ENCODE data around the gene LGALS12. TPM values are rescaled to one million over a fixed set of nuclear protein-coding genes. Genes with fewer than 3 reads are reported as not detected.

The LGALS12 gene, protein sequence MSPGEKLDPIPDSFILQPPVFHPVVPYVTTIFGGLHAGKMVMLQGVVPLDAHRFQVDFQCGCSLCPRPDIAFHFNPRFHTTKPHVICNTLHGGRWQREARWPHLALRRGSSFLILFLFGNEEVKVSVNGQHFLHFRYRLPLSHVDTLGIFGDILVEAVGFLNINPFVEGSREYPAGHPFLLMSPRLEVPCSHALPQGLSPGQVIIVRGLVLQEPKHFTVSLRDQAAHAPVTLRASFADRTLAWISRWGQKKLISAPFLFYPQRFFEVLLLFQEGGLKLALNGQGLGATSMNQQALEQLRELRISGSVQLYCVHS
- total RNA-seq, result not detected
- 1.0 TPM for polyA plus RNA-seq (2013, experiment 1 of 2)
- 0.57 TPM for polyA plus RNA-seq (2013, experiment 2 of 2)
- 0 to 7.8 (median 0.08) reads per million in 172 experiments for total RNA-seq

DNA sequence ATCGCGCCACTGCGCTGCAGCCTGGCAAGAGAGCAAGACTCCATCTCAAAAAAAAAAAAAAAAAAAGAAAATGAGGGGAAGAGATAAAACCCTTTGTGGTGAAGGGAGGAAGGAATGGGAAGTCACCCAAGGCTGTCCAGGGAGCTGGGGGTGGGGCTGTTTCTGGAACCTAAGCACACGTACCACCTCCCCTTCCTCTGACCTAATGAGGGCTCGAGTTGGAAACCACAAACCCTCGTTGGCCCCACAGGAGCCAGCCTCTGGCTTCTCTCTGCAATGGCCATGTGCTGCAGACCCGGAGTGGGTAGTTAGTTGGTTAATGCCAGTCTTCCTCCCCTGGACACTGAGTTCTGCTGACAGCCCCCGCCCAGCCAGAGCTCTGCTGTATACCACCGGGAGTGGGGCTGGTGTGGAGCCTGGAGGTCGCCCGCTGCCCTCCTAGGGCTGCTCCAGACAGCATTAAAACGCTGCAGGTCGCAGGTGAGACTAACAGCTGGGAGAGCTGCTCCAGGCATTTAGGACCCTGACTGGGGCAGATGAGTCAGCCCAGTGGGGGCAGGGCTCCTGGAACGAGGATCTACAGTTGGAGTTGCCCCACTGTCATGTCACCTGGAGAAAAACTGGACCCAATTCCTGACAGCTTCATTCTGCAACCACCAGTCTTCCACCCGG lies at the start of gene LGALS12:
Gene LGALS12 (plus strand): TSS at position 228 of the 672 bp plus-strand sequence. CDS start 375 bp downstream, at position 603.
- H3K4me1 Mint-ChIP-seq (ENCODE audit: low read depth), result peaks cover 20% of the 10 kb centered on the region
- no peak within 1 kb of the TSS for H3K4me3 Mint-ChIP-seq
- Histone ChIP-seq H3K36me3 (ENCODE audit: insufficient read depth, low read length) (no peaks in the 10 kb centered on the region), H3K27ac (ENCODE audit: low read depth in 1 of 2, low read length in 2 of 2) (no peak within 1 kb of the TSS), H3K27me3 (ENCODE audit: control insufficient read depth in 1 of 2, insufficient read depth in 2 of 2, low read length in 2 of 2) (no peaks in the 10 kb centered on the region), H3K4me1 (ENCODE audit: insufficient read depth, low read length) (peaks cover 19% of the 10 kb centered on the region), H3K9me3 (ENCODE audit: control insufficient read depth in 1 of 2, insufficient read depth in 1 of 2, low read length in 2 of 2) (no peaks in the 10 kb centered on the region), H3K4me3 (ENCODE audit: low read length) (no peak within 1 kb of the TSS)
- H3K9me3 Mint-ChIP-seq, result no peaks in the 10 kb centered on the region
- peaks cover 4% of the 10 kb centered on the region for H3K36me3 Mint-ChIP-seq (ENCODE audit: low read depth)
- intact Hi-C loops (cut with DNase I, micrococcal nuclease), result no loop called here
- TF ChIP-seq, protein P1, sequence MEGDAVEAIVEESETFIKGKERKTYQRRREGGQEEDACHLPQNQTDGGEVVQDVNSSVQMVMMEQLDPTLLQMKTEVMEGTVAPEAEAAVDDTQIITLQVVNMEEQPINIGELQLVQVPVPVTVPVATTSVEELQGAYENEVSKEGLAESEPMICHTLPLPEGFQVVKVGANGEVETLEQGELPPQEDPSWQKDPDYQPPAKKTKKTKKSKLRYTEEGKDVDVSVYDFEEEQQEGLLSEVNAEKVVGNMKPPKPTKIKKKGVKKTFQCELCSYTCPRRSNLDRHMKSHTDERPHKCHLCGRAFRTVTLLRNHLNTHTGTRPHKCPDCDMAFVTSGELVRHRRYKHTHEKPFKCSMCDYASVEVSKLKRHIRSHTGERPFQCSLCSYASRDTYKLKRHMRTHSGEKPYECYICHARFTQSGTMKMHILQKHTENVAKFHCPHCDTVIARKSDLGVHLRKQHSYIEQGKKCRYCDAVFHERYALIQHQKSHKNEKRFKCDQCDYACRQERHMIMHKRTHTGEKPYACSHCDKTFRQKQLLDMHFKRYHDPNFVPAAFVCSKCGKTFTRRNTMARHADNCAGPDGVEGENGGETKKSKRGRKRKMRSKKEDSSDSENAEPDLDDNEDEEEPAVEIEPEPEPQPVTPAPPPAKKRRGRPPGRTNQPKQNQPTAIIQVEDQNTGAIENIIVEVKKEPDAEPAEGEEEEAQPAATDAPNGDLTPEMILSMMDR (IDR thresholded peaks at IDR 0.05), result no peak
- ChIA-PET CTCF (interaction anchor here (0.7 kb wide), 1 partner anchor 27 kb away, joined by 3 read pairs; no protein-coding TSS in a partner anchor), POLR2A (interaction anchor here (0.7 to 1.3 kb wide), 2 partner anchors 31 to 140 kb away, joined by 3 to 4 read pairs; partner anchors contain the start of gene PLAAT4)
- DNase-seq (peak in 1 of 14 experiments; percentile 22), ATAC-seq (ENCODE audit: poor library complexity) (no peak)
- H3K27me3 Mint-ChIP-seq, result no peaks in the 10 kb centered on the region
- H3K27ac Mint-ChIP-seq, result no peak within 1 kb of the TSS

- no peaks in the 10 kb centered on the region for H3K36me3 Mint-ChIP-seq (ENCODE audit: low read depth)
- no peaks in the 10 kb centered on the region for H3K4me1 Mint-ChIP-seq (ENCODE audit: low read depth)
- H3K4me3 Mint-ChIP-seq, result no peak overlapping the region
- no peak overlapping the region for H3K27ac Mint-ChIP-seq
- POLR2A ChIA-PET, result no interaction called here
- H3K27me3 ChIP-seq (ENCODE audit: control insufficient read depth in 1 of 2, insufficient read depth in 2 of 2, low read length in 2 of 2), result peaks cover 0 to 7% of the 10 kb centered on the region in 2 experiments
- no peak overlapping the region for H3K27ac ChIP-seq (ENCODE audit: low read depth in 1 of 2, low read length in 2 of 2)
- ATAC-seq (ENCODE audit: poor library complexity) (no peak), DNase-seq (no peak)
- no peaks in the 10 kb centered on the region for H3K4me1 ChIP-seq (ENCODE audit: insufficient read depth, low read length)
- no peaks in the 10 kb centered on the region for H3K9me3 Mint-ChIP-seq
- H3K4me3 ChIP-seq (ENCODE audit: low read length), result no peak overlapping the region
- TF ChIP-seq, protein P1 (IDR thresholded peaks at IDR 0.05), result no peak
- H3K36me3 ChIP-seq (ENCODE audit: insufficient read depth, low read length), result no peaks in the 10 kb centered on the region
- CTCF ChIA-PET, result interaction anchor here (1.1 kb wide), 1 partner anchor 23 kb away, joined by 3 read pairs; no protein-coding TSS in a partner anchor
- no peaks in the 10 kb centered on the region for H3K9me3 ChIP-seq (ENCODE audit: control insufficient read depth in 1 of 2, insufficient read depth in 1 of 2, low read length in 2 of 2)
- peaks cover 17% of the 10 kb centered on the region for H3K27me3 Mint-ChIP-seq
- intact Hi-C loops (cut with DNase I, micrococcal nuclease), result no loop called here
These were observed 46.3 kb upstream of the LGALS12 start for GRCh38 chr11:63459586-63459985.

DNA sequence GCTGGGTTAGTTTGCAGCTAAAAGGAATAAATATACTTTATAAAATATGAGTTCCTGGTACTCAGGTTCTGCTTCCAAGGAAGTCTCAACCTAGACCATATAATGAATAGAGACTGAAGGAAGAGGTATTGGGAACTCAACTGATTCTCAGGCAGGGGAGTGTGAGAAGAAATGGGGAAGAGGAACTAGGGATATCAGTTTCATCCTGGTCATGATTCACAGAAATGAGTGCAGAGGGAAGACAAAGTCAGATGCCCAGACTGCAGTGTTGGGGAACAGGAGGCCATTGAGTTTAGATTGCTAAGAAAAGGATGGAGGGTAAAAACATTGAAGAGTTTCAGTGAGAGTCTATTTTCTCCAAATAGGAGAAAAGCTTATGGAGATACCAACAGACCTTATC lies 43.7 kb upstream of the LGALS12 start:
- H3K27me3 Mint-ChIP-seq, result peaks cover 24% of the 10 kb centered on the region
- H3K4me3 Mint-ChIP-seq, result no peak overlapping the region
- intact Hi-C loops (cut with DNase I, micrococcal nuclease), result no loop called here
- CTCF ChIA-PET, result no interaction called here
- Histone ChIP-seq H3K4me3 (ENCODE audit: low read length) (no peak overlapping the region), H3K36me3 (ENCODE audit: insufficient read depth, low read length) (no peaks in the 10 kb centered on the region), H3K27me3 (ENCODE audit: control insufficient read depth in 1 of 2, insufficient read depth in 2 of 2, low read length in 2 of 2) (peaks cover 0 to 11% of the 10 kb centered on the region in 2 experiments), H3K9me3 (ENCODE audit: control insufficient read depth in 1 of 2, insufficient read depth in 1 of 2, low read length in 2 of 2) (no peaks in the 10 kb centered on the region), H3K4me1 (ENCODE audit: insufficient read depth, low read length) (no peaks in the 10 kb centered on the region), H3K27ac (ENCODE audit: low read depth in 1 of 2, low read length in 2 of 2) (no peak overlapping the region)
- no peaks in the 10 kb centered on the region for H3K36me3 Mint-ChIP-seq (ENCODE audit: low read depth)
- ATAC-seq (ENCODE audit: poor library complexity) (no peak), DNase-seq (peak in 1 of 14 experiments; percentile 10)
- no peak overlapping the region for H3K27ac Mint-ChIP-seq
- POLR2A ChIA-PET, result no interaction called here
- no peaks in the 10 kb centered on the region for H3K9me3 Mint-ChIP-seq
- TF ChIP-seq, protein P1 (IDR thresholded peaks at IDR 0.05), result no peak
- H3K4me1 Mint-ChIP-seq (ENCODE audit: low read depth), result no peaks in the 10 kb centered on the region
